RPMI7951 (cell line): ENCODE results near the gene GABPB2. TPM values are rescaled to one million over a fixed set of nuclear protein-coding genes. Genes with fewer than 3 reads are reported as not detected.

Experiments
- DNase-seq: peaks from one replicate; pipeline ENCODE4 v3.0.0-alpha.2; 2012; ENCODE audit warnings: low read depth
- total RNA-seq: library from RNA; depleted of rRNA; stranded (reverse); fragments of >200 nt; shearing (Covaris generic); gene quantifications from 2 replicates; pipeline ENCODE4 v1.2.3, GENCODE V29; 2014; rRNA removed

Gene GABPB2
- total RNA-seq, 1 experiment from 2014 or later = 6.7 TPM

DNA sequence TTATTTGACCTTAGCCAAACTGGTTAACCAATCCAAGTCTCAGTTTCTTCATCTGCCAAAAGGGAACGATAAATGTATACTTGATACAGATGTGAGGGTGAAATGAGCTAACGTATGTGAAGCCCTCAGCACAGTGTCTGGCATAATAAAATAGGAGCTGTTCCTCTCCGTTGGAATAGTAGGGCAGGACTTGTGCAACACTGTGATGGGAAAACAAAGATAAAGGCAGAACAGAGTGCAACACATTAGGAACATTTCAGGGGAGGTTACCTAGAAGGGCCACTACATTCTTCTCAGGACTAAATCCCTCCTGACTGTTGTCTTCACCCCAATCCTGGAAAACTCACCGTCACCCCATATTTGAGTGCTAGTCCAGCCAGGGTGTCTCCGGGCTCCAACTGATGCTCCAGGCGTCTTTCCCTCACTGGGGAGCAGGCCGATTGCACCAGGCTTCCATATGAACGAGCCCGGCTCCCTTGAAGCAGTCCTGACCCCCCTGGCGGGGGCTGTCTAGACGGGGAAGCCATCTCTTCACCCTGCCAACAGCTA is 94.2 kb downstream of the GABPB2 start:
- DNase-seq = no peak

DNA sequence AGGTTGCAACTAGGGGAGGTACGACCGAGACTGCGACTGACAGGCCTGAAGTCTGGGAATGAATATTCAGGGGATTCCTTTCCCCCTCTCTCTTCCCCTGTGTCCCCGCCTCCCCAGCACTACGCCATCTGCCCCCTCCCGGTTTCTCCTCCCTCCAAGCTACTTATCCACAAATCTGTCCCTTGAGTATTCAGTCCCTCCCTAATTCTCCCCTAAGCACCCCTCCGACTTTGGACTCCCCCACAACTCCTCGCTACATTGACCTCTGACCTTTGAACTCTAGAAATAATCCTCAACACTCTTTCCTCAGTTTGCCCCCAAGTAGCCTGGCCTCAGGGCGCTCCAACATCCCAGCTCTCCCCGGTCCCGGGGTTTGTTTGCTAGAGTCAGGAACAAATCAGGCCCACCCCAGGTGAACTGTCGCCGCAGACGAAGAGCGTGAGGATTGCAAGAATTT is 94.7 kb downstream of the GABPB2 start:
- DNase-seq = peak; percentile 57

DNA sequence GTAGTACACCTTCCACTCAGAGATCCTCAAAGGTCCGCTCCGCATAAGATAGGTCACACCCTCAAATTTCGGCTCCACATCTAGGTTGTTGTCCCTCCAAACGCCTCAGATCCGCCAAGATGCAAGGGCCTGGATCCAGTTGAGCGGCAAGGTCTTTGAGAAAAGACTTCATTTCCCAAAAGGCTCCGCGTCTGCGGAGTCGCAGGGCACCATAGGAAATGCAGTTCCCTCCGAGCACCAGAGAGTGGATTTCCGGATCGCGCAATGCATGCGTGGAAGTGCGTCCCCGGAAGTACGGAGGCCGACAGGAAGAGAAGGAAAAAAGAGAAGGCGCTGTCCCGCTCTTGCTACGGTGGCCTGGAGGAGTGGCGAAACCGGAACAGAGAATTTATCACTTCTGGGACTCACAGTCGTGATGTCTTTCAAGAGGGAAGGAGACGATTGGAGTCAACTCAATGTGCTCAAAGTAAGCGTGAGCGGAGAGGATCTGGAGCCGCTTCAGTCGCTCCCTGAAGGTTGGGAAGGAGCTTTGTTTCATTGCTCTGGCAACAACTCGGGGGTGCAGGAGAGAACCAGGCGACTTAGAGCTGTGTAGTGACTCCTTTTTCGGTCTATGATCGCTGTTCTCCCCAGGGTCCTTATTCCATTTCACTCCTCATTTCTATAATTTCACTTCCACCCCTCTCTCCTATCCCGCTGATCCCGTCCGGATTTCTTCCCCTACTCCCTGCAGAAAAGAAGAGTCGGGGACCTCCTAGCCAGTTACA is 95.4 kb downstream of the GABPB2 start, which contains the start of the genes LYSMD1 and SCNM1:
Gene LYSMD1, minus strand, starts transcription at position 165 of the 767 bp plus-strand sequence. CDS start 644 bp downstream, outside the sequence.
Gene SCNM1, plus strand, starts transcription at position 407 of the 767 bp plus-strand sequence. Its CDS starts 9 bp downstream, at position 416.
- DNase-seq = peak; percentile 99

DNA sequence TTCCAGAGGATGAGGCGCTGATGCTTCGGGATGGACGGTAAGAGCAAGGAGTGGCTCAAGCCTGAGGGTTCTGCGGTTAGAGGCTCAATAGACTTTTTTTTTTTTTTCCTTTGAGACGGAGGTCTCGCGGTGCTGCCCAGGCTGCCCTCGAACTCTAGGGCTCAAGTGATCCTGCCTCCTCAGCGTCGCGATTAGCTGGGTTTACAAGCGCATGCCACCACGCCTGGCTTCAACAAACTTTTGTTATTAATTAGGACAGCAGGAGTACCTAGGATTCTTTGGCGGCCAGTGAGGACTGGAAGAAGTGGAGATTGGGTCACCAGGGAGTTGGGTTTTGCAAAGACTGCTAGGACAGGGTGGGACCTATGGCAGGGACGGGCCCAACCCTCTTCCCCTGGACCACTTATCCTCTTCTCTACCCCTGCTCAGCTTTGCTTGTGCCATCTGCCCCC is 96.0 kb downstream of the GABPB2 start:
- DNase-seq = peak; percentile 72

DNA sequence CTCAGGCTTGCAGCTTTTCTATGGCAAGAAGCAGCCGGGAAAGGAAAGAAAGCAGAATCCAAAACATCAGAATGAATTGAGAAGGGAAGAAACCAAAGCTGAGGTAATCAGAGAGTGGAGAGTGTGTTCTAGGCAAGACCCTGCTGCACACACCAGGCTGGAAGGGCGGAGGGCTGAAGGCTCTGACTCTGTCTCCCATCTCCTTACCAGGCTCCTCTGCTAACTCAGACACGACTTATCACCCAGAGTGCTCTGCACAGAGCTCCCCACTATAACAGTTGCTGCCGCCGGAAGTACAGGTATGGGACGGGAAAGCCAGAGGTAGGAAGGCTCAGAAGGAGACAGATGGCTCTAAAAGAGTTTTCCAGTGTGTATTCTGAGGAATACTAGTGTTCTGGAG is 96.6 kb downstream of the GABPB2 start:
- no peak for DNase-seq

DNA sequence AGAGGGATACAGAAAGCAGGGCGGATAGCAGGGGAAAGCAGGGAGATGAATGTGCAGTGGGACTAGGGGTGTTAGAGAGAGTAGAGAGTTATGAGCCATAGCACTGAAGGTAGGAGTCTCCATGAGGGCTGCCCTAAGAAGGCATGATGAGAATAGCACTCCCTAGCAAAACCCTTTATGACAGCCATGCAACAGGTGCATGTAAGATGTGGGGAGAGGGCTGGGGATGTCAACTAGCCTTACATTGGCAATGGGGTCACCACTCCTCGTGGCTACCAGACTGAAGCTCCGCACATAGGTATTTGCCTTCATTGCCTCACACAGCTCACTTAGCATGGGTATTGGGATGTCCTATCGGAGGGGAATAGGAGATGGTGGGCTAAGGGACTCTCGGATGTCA is 100.6 kb downstream of the GABPB2 start:
- DNase-seq = no peak

Other genes starting within 250 kb of the GABPB2 start
- gene ARNT, start 194.2 kb upstream of the GABPB2 start, total RNA-seq = 12.8 and 16.8 TPM in 2 replicates
- not detected in 2 replicates for gene CTXND2, start 183.6 kb upstream of the GABPB2 start, total RNA-seq
- gene SETDB1, start 144.4 kb upstream of the GABPB2 start, total RNA-seq = 21.0 and 26.9 TPM in 2 replicates
- gene CERS2, start 95.9 kb upstream of the GABPB2 start, total RNA-seq = 91.0 and 122 TPM in 2 replicates
- gene ANXA9, start 88.5 kb upstream of the GABPB2 start, total RNA-seq = 0.20 TPM in 1 of 2 replicates, not detected in the other
- gene MINDY1, start 63.9 kb upstream of the GABPB2 start, total RNA-seq = 7.7 and 10.3 TPM in 2 replicates
- gene PRUNE1, start 62.3 kb upstream of the GABPB2 start, total RNA-seq = 10.5 and 10.8 TPM in 2 replicates
- gene BNIPL, start 34.2 kb upstream of the GABPB2 start, total RNA-seq = 0.48 TPM in 1 of 2 replicates, not detected in the other
- gene C1orf56, start 23.0 kb upstream of the GABPB2 start, total RNA-seq = 3.0 and 3.2 TPM in 2 replicates
- 54.9 and 60.2 TPM in 2 replicates for gene CDC42SE1, start 11.1 kb upstream of the GABPB2 start, total RNA-seq
- 16.8 and 20.5 TPM in 2 replicates for gene MLLT11, start 10.4 kb upstream of the GABPB2 start, total RNA-seq
- 0.48 and 0.78 TPM in 2 replicates for gene SEMA6C, start 75.9 kb downstream of the GABPB2 start, total RNA-seq
- gene TNFAIP8L2, start 85.9 kb downstream of the GABPB2 start, total RNA-seq = not detected in 2 replicates
- gene LYSMD1, start 95.1 kb downstream of the GABPB2 start, total RNA-seq = 7.4 and 8.2 TPM in 2 replicates
- 47.4 and 58.5 TPM in 2 replicates for gene SCNM1, start 95.4 kb downstream of the GABPB2 start, total RNA-seq
- gene TMOD4, start 105.2 kb downstream of the GABPB2 start, total RNA-seq = 0.36 TPM in 1 of 2 replicates, not detected in the other
- 54.0 and 63.8 TPM in 2 replicates for gene VPS72, start 119.4 kb downstream of the GABPB2 start, total RNA-seq
- gene PIP5K1A, start 127.8 kb downstream of the GABPB2 start, total RNA-seq = 27.4 and 39.5 TPM in 2 replicates
- 186 and 201 TPM in 2 replicates for gene PSMD4, start 184.0 kb downstream of the GABPB2 start, total RNA-seq
- gene ZNF687, start 211.5 kb downstream of the GABPB2 start, total RNA-seq = 6.7 and 10.9 TPM in 2 replicates